GM18907 (cell line): ENCODE data around the gene ROBO1.

Experiments used
- ATAC-seq: cut with Tn5 transposase; IDR thresholded peaks from one replicate; pipeline ENCODE4 v1.9.1; 2021; ENCODE audit warnings: mild to moderate bottlenecking, moderate library complexity; ENCODE audit not compliant: unreplicated experiment

Gene ROBO1

DNA sequence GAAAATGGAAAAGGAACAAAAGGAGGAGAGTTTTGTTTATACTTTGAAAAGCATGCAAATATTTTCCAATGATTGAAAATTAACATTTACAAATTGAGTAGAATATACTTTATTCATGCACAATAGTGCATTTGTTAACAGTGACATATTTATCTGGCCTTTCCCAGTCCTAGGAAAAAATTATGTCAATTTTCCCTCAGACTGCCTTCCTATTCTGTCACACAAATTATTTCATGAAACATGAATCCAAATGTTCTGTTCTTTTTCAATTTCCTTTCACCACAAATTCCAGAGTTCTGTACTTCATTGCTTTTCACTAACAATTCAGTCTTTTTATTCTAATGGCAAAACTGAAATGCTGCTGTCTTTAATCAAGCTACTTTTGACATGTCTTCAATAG lies 945.1 kb downstream of the ROBO1 start:
- no peak for ATAC-seq

DNA sequence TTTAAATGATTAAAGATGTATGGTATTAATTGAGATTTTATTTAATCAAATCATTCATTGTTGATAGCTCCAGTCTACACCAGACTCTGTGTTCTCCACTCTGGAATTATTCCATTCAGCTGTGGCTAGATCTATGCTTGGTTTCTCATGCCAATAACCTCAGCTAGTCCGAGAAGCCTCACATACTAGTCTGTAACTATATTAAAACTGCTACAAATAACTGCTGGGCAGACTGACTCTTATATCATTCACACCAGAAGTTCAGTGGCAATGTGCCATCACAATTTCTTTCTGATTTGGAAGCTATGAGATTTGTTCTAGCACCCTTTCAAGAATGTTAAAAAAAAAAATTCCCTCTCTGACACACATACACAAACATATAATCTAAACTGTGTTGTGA lies 947.3 kb downstream of the ROBO1 start:
- no peak for ATAC-seq

DNA sequence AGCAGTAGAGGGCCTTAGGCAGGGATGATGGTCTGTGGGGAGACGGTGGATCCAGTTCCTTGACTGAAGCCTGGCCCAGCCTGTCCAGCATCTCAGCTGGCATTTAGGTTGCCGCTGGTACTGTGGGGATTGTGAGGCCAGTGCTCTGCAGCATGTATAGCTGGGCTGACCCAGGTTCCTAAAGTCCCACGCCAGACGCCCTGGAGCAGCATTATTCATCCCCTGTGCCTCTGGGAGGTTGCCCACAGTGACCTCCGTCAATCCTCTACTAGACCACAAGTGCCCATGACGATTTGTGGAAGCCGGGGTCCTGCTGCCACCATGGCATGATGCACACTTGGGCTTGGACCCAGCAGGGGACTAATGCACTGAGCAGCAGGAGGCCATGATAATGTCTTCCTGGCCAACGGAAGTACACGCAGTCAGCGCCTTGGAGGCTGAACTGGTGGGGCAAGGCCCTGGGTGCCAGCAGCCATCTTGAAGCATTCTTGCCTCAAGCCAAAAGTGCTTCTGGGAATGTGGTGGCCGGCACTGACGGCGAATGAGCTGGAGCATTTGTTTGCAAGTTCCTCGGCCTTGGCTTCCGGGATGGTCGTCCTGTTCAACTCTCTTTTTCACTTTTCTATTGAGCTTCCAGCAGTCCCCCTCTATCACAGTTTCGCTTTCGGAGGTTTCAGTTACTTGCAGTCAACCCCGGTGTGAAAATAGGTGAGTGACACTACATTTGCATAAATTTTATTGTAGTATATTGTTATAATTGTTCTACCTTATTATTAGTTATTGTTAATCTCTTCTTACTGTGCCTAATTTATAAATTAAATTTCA lies 949.4 kb downstream of the ROBO1 start:
- ATAC-seq, result no peak

DNA sequence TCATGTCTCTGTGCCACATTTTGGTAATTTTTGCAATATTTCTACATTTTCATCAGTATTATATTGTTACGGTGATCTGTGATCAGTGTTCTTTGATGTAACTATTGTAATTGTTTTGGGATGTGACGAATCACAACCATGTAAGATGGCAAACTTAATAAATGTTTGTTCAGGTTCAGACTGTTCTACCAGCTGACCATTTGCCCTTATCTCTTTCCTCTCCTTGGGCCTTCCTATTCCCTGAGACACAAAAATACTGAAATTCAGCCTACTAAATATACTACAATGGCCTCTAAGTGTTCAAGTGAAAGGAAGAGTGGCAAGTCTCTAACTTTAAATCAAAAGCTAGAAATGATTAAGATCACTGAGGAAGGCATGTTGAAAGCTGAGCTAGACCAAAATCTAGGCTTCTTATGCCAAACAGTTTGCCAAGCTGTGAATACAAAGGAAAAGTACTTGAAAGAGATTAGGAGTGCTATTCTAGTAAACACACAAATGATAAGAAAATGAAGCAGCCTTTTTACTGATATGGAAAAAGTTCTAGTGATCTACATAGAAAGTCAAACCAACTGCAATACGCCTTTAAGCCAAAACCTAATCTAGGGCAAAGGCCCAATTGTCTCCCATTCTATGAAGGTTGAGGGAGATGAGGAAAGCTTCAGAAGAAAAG lies 952.8 kb downstream of the ROBO1 start:
- ATAC-seq, result no peak

DNA sequence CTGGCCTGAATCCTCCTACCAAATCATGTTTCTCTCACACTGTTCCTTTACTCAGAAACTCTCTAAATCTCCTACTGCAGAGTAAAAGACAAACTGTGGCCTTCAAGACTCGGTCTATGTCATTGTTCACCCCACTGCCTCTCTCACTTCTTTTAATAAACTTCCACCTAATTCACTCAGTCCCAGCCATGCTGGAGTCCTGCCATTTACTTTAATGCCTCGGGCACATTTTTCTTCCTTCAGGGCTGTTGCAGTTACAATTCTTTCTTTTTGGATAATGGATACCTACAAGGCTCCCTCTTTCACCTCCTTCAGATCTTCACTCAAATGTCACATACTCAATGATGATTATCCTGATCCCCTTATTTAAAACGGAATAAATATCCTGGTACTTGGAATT lies 955.6 kb downstream of the ROBO1 start:
- ATAC-seq, result no peak

DNA sequence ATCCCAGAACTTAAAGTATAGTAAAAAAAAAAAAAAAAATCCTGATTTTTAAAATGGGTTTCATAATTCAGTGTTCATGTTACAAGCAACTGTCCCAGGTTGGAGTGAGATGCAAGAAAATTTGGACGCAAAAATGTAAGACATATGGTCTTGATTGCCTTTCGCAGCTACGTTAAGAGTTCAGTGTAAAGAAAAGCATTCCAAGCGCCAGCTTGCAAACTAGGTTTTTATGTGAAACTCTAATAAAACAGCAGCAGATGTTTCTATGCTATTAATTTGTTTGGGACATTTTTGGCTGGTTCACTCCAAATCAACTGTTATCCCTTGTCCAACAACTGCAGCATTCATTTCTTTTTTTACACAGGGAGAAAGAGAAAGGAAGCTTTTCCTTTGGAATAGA lies 957.8 kb downstream of the ROBO1 start:
- ATAC-seq, result no peak

DNA sequence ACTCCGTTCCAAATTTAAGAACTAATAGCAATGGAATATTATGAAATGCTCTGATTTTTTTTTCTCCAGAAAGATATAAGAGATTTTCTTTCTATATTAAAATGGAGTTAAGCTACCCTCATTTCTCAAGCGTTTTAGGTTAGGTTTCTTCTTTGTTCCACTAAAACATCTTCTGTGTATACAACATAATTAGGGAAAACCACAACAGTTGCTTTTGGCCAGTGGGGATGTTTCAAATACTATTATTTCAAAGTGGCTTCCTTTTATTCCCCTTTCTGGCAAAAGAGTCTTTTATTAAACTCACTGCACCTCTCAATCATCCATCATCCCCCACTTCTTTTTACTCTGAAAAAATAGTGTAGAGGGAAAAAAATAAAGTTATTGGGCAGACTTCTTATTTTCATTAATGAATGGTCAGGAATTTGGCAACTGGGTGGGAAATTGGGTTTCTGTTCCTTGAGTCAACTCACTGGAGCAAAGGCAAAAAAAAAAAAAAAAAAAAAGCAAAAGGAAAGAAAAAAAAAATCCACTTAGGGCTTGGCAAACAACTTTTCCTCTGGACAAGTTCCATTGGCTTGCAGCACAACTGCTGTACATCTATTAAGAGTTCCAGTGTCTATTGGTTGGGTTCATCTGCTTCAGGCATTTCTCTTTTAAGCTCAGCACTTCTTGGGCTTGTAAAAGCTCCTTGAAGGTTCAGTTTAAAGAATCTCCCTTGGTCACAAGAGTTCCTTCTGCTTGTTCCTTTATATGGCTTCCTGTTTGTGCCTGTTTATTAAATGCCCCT lies 963.4 kb downstream of the ROBO1 start:
- ATAC-seq, result no peak

DNA sequence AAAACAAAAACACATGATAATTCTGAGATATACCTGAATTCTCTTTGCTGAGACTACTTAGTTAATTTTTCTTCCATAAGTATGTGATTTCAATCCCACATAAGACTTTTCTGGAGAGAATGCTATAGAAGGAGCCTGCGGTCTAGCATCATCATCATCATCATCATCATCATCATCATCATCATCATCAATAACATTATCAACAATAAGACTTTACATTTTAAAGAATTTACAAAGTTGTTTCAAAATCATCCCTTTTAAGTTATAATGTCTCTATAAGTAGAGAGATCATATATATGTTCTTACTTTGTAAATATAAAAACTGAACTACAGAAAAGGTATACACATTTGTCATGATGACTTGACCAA lies 965.3 kb downstream of the ROBO1 start:
- no peak for ATAC-seq

DNA sequence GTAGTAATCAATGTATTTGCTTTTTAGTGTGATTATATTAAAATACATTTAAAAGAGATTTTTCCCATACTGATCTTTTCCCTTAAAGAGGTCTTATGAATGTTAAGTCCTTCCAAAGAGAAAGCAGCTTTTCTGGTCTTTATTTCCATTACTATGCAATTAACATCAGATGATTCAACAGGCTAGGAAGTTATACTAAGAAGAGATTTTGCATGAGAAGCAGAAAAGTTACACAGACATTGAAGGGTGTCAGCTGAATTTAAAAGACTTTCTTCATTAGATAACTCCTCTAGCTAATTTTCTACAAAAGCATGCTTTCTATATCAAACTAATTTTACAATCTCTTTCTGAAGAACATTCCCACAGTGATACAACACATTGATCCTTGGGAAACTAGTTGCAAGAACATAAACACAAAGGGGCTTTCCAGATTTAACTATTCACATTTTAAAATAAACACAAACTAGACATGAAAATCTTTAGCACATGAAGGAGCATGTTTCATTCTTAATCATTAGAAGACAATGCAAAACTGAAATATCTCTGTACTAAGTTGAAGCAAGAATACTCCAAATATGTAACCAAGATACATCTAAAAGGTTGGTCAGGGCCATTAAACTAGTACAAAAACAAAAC lies 965.8 kb downstream of the ROBO1 start:
- no peak for ATAC-seq

DNA sequence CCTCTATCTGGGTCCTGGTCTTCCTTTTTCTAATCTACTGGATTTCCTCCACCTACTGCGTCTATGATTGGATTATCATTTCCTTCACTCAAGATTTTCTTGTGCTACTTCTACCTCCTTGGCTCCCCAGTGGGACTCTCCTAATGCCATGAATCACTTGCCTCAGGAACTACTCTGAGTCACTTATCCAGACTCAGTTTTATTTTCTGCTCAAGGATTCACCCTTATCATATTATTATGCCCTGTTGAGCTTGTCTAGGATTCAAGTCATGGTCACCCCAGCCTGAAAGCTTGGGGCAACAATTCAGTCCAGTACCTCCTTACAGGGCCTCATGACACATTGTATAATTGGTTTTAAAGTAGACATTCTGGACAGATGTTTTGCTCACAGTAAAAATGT lies 968.1 kb downstream of the ROBO1 start:
- ATAC-seq, result no peak

DNA sequence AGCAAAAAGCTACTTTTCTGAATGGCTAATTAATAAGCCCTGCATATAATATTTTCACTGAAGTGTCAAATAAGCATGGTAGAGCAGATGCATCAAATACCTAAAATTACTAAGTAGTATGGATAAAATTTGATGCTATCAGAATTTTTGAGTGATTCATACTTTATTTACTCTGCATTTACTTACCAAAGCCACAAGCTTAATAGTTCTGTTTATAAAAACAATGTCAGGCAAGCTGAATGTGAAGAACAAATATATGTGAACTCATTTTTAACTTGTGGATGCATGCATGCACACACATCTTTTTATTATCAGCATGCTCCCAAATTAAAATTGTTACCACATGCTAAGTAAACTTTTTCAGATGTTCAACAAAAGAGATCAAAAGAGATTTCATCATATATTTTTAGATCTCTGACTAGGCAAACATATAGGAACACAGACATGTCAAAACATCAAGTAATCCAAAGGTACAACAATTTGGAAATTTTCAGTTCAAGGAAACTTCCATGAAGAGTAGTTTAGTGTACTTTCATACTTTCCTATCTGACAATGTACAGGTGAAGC lies 969.4 kb downstream of the ROBO1 start:
- no peak for ATAC-seq

DNA sequence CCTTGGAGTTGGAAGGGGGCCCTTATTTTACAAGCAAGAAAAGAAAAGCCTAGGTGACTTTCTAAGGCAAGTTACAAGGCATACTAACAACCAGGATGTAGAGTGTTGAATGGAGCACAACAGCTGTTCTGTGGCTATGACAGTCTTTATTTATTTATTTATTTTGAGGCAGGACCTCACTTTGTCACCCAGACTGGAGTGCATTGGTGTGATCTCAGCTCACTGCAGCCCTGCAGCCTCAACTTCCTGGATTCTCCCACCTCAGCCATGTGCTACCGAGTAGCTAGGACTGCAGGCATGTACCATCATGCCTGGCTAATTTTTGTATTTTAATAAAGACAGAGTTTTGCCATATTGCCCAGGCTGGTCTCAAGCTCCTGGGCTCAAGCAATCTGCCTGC lies 973.4 kb downstream of the ROBO1 start:
- ATAC-seq, result no peak

DNA sequence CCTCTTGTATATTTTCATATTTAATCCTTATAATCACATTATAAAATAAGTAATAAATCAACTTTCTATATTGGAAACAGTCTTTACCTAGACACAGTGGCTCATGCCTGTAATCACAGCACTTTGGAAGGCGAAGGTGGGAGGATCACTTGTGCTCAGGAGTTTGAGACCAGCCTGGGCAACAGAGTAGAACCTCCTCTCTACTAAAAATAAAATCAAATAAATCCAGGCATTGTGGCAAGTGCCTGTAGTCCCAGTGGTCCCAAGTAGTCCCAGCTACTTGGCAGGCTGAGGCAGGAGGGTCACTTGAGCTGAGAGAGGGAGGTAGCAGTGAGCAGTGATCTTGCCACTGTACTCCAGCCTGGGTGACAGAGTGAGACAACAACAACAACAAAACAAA lies 975.1 kb downstream of the ROBO1 start:
- ATAC-seq, result no peak

DNA sequence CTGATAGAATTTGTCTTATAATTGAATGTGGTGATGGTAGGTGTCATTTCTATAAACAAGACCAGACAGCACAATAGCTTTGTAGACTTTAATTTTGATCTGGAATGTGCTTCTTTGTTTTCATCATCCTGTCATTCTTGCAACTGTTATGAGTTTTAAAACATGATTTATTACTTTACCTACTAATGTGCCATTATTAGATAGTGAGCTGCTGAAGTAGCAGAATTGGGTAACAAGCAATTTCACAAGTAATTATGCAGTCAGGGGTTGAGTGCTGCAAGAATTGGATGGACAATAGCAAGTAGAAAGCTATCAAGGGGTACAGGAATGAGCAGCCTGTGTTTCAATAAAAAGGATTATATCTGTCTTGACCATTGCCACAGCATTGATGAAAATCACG lies 975.6 kb downstream of the ROBO1 start:
- no peak for ATAC-seq

DNA sequence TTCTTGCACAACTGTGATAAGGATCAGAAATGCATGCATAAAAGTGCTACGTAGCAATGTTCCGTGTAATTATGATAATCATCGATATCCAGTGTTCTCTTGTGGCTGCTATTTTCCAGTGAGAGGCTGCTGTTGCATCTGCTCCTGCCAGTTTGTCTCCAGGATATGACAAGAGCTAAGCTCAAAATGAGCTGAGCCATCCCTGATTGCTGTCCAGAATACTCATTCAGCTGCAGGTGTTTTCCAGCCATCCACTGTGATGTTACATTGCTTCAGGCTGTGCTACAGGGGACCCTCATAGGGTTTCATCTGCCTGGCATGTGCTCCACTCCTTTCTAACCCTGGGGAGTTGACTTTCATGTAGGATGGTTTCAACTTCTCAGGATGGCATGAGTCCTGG lies 976.0 kb downstream of the ROBO1 start:
- no peak for ATAC-seq

DNA sequence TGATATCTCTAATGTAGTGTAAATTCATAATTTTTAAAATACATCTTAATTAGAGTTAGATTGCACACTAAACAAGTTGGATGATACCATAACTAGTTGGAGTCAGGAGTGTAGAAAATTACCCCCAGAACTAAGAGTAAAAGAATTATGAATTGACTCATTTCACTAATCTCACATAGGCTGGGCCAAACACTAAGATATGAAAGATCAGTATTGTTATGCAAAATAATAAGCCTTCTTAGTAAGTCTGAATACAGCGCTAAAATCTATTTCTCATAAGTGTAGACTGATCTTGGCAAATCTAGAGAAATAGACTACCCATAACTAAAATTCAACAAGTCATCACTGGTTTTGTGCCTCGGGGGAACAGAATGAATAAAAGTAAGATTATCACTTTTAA lies 979.0 kb downstream of the ROBO1 start:
- no peak for ATAC-seq

DNA sequence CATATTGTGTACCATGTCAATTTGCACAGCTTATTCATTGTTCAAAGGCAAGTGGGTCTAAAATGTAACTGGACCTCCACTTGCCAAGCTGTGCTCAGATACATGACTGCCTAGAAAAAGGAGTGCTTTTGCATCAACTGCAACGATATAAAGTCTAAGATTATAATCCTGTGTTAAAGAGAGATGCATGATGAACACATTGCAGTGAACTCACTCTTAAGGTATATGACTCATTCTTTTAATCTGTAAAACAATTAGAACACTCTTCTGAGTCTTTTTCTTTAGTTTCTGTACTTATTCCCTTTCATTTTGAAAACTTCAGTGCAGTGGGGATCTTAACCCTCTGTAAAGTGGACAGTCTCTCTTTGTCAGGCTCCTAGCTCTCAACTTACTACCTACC lies 982.8 kb downstream of the ROBO1 start:
- no peak for ATAC-seq

DNA sequence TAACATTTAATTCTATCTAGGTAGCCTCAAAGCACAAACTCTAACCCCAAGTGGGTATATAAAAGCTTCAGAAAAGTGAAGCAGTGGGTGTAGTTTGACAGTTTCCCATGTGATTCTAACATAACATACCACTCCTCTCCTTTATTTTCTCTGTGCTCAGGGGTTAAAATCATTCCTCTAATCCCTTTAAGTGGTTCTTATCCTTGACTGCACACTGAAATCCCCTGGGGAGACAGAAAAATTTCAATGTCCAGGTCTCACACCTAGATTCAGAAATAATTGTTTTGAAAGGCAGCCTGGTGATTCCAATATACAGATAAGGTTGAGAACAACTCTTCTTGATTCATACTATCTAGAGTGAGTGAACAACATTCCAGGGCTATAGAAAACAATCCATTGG lies 986.4 kb downstream of the ROBO1 start:
- no peak for ATAC-seq

DNA sequence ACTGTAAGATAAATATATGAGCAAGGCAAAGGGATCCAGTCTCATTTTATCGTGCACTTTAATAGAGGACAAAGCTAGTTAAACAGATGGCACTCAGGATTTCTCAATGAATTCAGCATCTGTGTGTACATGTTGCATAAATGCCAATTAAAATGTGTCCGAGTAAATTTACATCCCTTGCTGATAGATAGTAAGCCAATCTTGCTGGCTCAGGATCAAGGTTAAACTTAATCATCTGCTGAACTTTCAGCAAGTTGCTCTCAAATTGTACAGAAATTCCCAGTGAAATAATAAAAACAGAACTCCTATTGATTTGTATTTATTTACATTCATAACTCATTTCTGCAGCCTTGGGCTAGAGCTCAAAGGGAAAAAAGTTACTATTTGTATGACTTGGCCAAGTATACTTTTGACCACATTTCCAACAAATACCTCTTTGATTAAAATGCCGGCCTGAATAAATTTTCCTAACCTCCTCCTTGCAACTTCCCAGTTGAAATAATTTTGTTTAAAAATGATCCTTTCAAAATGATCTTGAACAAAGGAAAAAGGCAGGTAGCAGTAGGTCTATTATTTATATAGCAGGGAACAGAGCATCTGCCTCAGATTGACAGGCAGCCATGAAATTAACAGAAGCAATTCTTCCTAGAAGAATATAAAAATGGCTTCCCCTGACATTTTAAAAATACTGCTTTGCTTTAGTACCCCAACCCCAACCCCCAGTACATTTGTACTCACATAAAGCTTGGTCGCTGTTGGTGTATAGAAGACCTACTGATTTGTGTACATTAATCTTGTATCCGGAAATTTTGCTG lies 1001.9 kb downstream of the ROBO1 start:
- no peak for ATAC-seq

DNA sequence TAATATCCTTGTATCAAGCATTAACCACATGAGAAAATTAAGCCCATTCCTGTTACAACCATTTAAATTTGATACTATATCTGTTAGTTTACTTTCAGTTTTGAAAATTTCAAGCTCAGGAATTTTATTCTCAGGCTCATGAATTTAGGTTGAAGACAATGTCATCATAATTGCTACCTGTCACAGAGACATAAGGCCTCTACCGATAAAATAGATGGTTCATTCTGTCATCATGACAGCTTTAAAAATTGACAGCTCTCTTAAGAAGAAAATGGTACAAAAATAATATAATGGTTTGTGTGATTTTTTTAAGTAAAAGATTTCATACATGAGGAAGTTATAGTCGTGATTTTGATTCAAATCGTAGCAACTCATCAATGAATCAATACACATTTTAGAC lies 1003.2 kb downstream of the ROBO1 start:
- ATAC-seq, result no peak
